ENCODE results near the gene NRAP.

The NRAP gene

GRCh38 chr10:113540845-113541548, 122.8 kb downstream of the NRAP start:
- H3K27me3 ChIP-seq, result no peaks in the 10 kb centered on the region
- no peaks in the 10 kb centered on the region for H3K4me1 ChIP-seq (ENCODE audit: control insufficient read depth in 1 of 2, insufficient read depth in 1 of 2, low read depth in 1 of 2, low read length in 1 of 2)
- no peak overlapping the region for H3K4me3 ChIP-seq (ENCODE audit: low read depth in 1 of 2, low read length in 1 of 2)
- no peaks in the 10 kb centered on the region for H3K9me3 ChIP-seq
- TF ChIP-seq, protein P1, sequence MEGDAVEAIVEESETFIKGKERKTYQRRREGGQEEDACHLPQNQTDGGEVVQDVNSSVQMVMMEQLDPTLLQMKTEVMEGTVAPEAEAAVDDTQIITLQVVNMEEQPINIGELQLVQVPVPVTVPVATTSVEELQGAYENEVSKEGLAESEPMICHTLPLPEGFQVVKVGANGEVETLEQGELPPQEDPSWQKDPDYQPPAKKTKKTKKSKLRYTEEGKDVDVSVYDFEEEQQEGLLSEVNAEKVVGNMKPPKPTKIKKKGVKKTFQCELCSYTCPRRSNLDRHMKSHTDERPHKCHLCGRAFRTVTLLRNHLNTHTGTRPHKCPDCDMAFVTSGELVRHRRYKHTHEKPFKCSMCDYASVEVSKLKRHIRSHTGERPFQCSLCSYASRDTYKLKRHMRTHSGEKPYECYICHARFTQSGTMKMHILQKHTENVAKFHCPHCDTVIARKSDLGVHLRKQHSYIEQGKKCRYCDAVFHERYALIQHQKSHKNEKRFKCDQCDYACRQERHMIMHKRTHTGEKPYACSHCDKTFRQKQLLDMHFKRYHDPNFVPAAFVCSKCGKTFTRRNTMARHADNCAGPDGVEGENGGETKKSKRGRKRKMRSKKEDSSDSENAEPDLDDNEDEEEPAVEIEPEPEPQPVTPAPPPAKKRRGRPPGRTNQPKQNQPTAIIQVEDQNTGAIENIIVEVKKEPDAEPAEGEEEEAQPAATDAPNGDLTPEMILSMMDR (IDR thresholded peaks at IDR 0.05), result no peak
- H3K36me3 ChIP-seq, result no peaks in the 10 kb centered on the region
- H3K27ac ChIP-seq, result no peak overlapping the region

- Histone ChIP-seq H3K4me1 (ENCODE audit: control insufficient read depth in 1 of 2, insufficient read depth in 1 of 2, low read depth in 1 of 2, low read length in 1 of 2) (no peaks in the 10 kb centered on the region), H3K27me3 (no peaks in the 10 kb centered on the region), H3K36me3 (no peaks in the 10 kb centered on the region), H3K27ac (no peak overlapping the region), H3K4me3 (ENCODE audit: low read depth in 1 of 2, low read length in 1 of 2) (no peak overlapping the region), H3K9me3 (no peaks in the 10 kb centered on the region)
- TF ChIP-seq, protein P1 (IDR thresholded peaks at IDR 0.05), result no peak
Measured at GRCh38 chr10:113539789-113540188, 124.1 kb downstream of the NRAP start.

Measured in neutrophil (primary cell).